Activated B cell treated with CpG ODN at 0.5 μM for 24 hours (primary cell): ENCODE data around the gene PAX2. TPM values are rescaled to one million over a fixed set of nuclear protein-coding genes. Genes with fewer than 3 reads are reported as not detected.
A peak's percentile ranks its signal among the peaks of the same experiment; 100 is the strongest.

Experiments used
- ATAC-seq: fragments of 200-7000 bp; cut with Tn5 transposase; one replicate; pipeline ENCODE4 v1.10.0; 2021; ENCODE audit warnings: low read depth, mild to moderate bottlenecking, moderate library complexity
- CTCF ChIA-PET: fragments of 350-600 bp; sonication (Branson Sonifier 250); formaldehyde crosslinking; loops from one replicate; lab custom pipeline; 2021; ENCODE audit warnings: antibody characterized with exemption; lab: Charles Lee
- POLR2A ChIA-PET: fragments of 350-600 bp; sonication (Branson Sonifier 250); formaldehyde crosslinking; loops from one replicate; lab custom pipeline; 2021; ENCODE audit warnings: antibody characterized with exemption; lab: Charles Lee
- DNase-seq: peaks from one replicate; pipeline ENCODE4 v3.0.0; 2022
- H3K27ac Mint-ChIP-seq: one replicate; pipeline ENCODE4 v1.8.0; 2020; ENCODE audit warnings: mixed read lengths
- H3K27me3 Mint-ChIP-seq: one replicate; pipeline ENCODE4 v1.8.0; 2021; ENCODE audit warnings: mixed read lengths
- H3K36me3 Mint-ChIP-seq: one replicate; pipeline ENCODE4 v1.8.0; 2021; ENCODE audit warnings: low read depth, mixed read lengths
- H3K4me1 Mint-ChIP-seq: one replicate; pipeline ENCODE4 v1.8.0; 2021; ENCODE audit warnings: mixed read lengths
- H3K4me3 Mint-ChIP-seq: one replicate; pipeline ENCODE4 v1.8.0; 2020; ENCODE audit warnings: mild to moderate bottlenecking, mixed read lengths
- H3K9me3 Mint-ChIP-seq: one replicate; pipeline ENCODE4 v1.8.0; 2020; ENCODE audit warnings: mixed read lengths
- CTCF ChIP-seq: fragments of 200-600 bp; IDR thresholded peaks from one replicate; pipeline ENCODE4 v1.8.0; 2022; ENCODE audit warnings: antibody characterized with exemption, mild to moderate bottlenecking
- intact Hi-C: fragments of 100-400 bp; cut with micrococcal nuclease; formaldehyde crosslinking; loops from one replicate; pipeline ENCODE4 v1.15.1; 2024
- total RNA-seq: library from RNA; stranded (reverse); gene quantifications from 2 replicates; pipeline ENCODE4 v1.2.3, GENCODE V29; 2022

Gene PAX2
- total RNA-seq, 1 donor from 2014 or later = not detected

- H3K4me1 Mint-ChIP-seq = peaks cover 47% of the 10 kb centered on the region
- ATAC-seq = no peak
- H3K36me3 Mint-ChIP-seq = no peaks in the 10 kb centered on the region
- no peak for DNase-seq
- no peaks in the 10 kb centered on the region for H3K9me3 Mint-ChIP-seq
- intact Hi-C loops = loop anchor here (5.0 to 10.0 kb wide), 4 partner anchors 135 to 488 kb away; partner anchors contain the start of genes LBX1 and TLX1
- no peak overlapping the region for H3K4me3 Mint-ChIP-seq
- ChIA-PET POLR2A (interaction anchor here (0.7 kb wide), 1 partner anchor 483 kb away, joined by 12 read pairs; no protein-coding TSS in a partner anchor), CTCF (no interaction called here)
- TF ChIP-seq CTCF = no peak
- peaks cover 75% of the 10 kb centered on the region for H3K27me3 Mint-ChIP-seq
- no peak overlapping the region for H3K27ac Mint-ChIP-seq
Observed at GRCh38 chr10:100739517-100740368, 5.6 kb upstream of the PAX2 start.

GRCh38 chr10:100740476-100741377 lies 4.7 kb upstream of the PAX2 start:
- Mint-ChIP-seq H3K27ac (no peak overlapping the region), H3K4me1 (peaks cover 49% of the 10 kb centered on the region), H3K27me3 (peaks cover 71% of the 10 kb centered on the region), H3K36me3 (no peaks in the 10 kb centered on the region), H3K9me3 (no peaks in the 10 kb centered on the region), H3K4me3 (no peak overlapping the region)
- no peak for DNase-seq
- ChIA-PET POLR2A (interaction anchor here (0.6 kb wide), 1 partner anchor 1658 kb away, joined by 6 read pairs; no protein-coding TSS in a partner anchor), CTCF (no interaction called here)
- ATAC-seq = no peak
- intact Hi-C loops = loop anchor here (5.0 to 10.0 kb wide), 4 partner anchors 134 to 487 kb away; partner anchors contain the start of genes LBX1 and TLX1
- no peak for TF ChIP-seq CTCF

GRCh38 chr10:100741378-100742075 lies 3.9 kb upstream of the PAX2 start:
- Mint-ChIP-seq H3K9me3 (no peaks in the 10 kb centered on the region), H3K4me1 (peaks cover 54% of the 10 kb centered on the region), H3K27me3 (peaks cover 72% of the 10 kb centered on the region), H3K27ac (no peak overlapping the region), H3K4me3 (no peak overlapping the region), H3K36me3 (no peaks in the 10 kb centered on the region)
- no peak for TF ChIP-seq CTCF
- intact Hi-C loops = loop anchor here (5.0 to 10.0 kb wide), 4 partner anchors 133 to 486 kb away; partner anchors contain the start of genes LBX1 and TLX1
- ChIA-PET CTCF (no interaction called here), POLR2A (interaction anchor here (0.6 kb wide), 1 partner anchor 1657 kb away, joined by 6 read pairs; no protein-coding TSS in a partner anchor)
- DNase-seq (no peak), ATAC-seq (no peak)

GRCh38 chr10:100742076-100742771 lies 3.2 kb upstream of the PAX2 start:
- DNase-seq = no peak
- ATAC-seq = no peak
- peaks cover 74% of the 10 kb centered on the region for H3K27me3 Mint-ChIP-seq
- peaks cover 56% of the 10 kb centered on the region for H3K4me1 Mint-ChIP-seq
- ChIA-PET POLR2A (no interaction called here), CTCF (interaction anchor here (1.1 kb wide), 1 partner anchor 71 kb away, joined by 4 read pairs; no protein-coding TSS in a partner anchor)
- peak overlapping the region; percentile 28 for H3K4me3 Mint-ChIP-seq
- no peak for TF ChIP-seq CTCF
- H3K36me3 Mint-ChIP-seq = no peaks in the 10 kb centered on the region
- no peak overlapping the region for H3K27ac Mint-ChIP-seq
- intact Hi-C loops = loop anchor here (5.0 to 10.0 kb wide), 4 partner anchors 133 to 485 kb away; partner anchors contain the start of genes LBX1 and TLX1
- H3K9me3 Mint-ChIP-seq = no peaks in the 10 kb centered on the region
